ENCODE measurements around the gene ROPN1.

DNA sequence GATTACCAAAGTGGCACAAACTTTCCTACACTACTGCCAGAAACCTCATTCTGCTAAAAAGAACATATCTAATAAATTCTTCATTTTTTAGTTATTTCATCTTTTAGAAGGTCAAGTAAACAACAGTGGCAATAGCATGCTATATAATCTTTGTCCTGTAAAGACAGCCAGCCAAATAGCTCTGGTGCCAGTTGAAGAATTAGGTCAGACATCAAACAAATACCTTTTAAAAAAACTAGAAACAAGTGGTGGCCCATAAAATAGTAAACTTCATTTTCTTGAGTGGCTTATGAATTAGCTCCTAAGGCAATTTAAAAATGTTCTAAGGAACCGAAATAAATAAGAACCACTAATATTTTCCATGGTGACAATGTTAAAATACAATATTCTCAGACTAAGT, 50.4 kb downstream of the ROPN1 start:
- TF ChIP-seq, protein P1, sequence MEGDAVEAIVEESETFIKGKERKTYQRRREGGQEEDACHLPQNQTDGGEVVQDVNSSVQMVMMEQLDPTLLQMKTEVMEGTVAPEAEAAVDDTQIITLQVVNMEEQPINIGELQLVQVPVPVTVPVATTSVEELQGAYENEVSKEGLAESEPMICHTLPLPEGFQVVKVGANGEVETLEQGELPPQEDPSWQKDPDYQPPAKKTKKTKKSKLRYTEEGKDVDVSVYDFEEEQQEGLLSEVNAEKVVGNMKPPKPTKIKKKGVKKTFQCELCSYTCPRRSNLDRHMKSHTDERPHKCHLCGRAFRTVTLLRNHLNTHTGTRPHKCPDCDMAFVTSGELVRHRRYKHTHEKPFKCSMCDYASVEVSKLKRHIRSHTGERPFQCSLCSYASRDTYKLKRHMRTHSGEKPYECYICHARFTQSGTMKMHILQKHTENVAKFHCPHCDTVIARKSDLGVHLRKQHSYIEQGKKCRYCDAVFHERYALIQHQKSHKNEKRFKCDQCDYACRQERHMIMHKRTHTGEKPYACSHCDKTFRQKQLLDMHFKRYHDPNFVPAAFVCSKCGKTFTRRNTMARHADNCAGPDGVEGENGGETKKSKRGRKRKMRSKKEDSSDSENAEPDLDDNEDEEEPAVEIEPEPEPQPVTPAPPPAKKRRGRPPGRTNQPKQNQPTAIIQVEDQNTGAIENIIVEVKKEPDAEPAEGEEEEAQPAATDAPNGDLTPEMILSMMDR (IDR thresholded peaks at IDR 0.05): no peak
- TF ChIP-seq POLR2A (IDR thresholded peaks at IDR 0.05): no peak

Measured in right lobe of liver (tissue), 4 donors.